T-helper 2 cell treated with Interferon-gamma antibody and Interleukin-4, amounts not matched to agents 100 ng/mL and 5 ng/mL, for 36 hours (primary cell): Measurements from ENCODE around the gene ANKDD1A. TPM values are rescaled to one million over a fixed set of nuclear protein-coding genes. Genes with fewer than 3 reads are reported as not detected.

Experiments used
- intact Hi-C: fragments of 100-400 bp; cut with micrococcal nuclease; formaldehyde crosslinking; loops from one replicate; pipeline ENCODE4 v1.15.1; 2023
- total RNA-seq: library from RNA; stranded (reverse); gene quantifications from 2 replicates; pipeline ENCODE4 v1.2.3, GENCODE V29; 2022

Gene ANKDD1A
- total RNA-seq, 1 donor from 2014 or later, result 1.7 TPM

DNA sequence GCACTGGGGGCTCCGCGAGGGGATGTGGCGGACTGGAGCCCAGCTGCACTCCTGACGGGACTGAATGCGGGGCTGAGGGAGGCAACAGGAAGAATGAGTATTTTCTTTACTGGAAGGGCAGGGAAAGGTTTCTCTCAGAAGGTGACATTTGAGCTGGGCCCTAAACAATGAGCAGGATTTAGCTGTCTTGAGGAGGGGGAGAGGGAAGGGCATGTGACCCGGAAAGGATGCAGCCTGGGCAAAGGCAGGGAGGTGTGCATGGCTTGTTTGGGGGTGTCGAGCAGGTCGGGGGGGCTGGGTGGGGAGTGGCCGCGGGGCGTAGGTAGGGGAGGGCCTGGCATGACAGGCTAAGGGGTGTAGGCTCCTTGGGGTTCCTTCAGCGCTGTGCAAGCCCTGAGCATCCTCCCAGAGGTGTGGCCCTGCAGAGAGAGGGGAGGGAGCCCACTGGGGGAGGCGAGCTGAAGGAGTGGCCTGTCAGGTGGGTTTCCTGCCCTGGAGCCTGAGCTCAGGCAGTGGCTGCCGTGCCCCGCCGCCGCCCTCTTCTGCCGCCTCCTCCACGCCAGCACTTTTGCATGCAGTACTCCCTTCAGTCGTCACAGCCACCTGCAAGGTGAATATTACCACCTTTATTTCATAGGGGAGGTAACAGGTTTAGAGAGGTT lies 17.2 kb upstream of the ANKDD1A start:
- intact Hi-C loops, result loop anchor here (1.0 to 10.0 kb wide), 11 partner anchors 11 to 730 kb away; partner anchors contain the start of genes ANKDD1A, CSNK1G1, DPP8 and PARP16

DNA sequence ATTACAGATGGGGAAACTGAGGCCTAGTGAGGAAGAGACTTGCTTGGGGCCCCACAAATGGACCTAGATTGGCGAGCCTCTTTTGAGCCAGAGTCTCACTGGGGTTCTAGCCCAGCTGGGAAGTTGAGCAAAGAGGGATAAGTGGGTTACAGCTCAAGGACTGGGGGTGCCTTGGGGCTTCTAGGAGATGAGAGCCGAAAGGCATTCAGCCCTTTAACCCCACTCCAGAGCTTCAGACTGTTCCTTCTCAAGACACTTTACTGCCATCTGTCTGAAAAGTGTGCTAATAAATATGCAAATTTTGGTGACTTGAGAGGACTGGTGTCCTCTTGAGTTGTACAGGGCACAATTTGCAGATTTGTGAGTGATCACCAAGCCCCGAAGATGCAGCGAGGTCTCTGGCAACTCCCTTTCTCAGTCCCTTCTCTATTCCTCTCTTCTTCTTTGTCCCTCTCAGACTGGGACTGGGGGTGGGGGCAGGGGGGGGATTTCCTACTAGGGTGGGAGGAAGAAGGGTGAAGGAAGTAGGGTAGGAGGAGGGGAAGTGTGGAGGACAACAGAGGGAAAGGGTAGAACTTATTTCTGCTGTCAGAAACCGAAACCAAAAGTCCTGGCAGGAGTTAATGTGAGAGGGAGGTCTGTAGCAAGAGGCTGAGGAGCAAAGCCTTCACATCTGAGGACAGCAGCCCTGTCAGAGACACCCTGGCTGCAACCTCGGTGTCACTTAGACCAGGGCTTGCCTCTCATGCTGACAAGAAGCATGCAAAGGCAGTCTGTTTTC lies 16.2 kb upstream of the ANKDD1A start:
- intact Hi-C loops, result loop anchor here (2.0 to 10.0 kb wide), 8 partner anchors 15 to 731 kb away; partner anchors contain the start of genes ANKDD1A, CSNK1G1, DPP8 and PARP16

DNA sequence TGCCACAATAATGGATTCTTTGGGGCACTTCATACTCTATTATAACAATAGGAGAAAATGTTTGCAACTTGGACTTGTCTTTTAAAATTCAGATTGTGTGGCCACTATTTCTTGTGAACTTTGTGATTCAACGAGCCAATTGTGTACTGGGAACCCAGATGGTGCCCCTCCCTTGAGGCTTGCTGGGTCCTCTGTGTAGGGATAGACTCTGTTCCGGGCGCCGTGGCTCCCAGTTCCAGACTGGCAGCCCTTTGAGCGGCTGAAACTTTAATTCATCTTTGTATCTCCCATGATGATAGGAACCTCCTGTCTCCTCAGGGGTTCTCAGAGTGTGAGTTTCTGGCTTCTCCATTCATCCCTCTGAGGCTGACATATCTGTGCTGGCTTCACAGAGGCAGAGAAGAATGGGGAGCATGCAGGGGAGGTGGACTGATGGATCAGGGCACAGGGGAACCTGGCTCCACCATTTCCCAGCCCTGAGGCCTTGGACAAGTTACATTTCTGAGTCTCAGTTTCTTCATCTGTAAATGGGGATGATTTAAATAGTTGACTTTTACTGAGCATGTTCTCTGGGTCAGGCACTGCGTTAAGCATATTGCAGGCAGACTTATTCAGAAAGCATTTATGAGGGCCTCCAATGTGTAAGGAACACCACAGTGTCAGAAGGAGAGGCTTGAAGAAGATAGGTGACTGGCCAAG lies 15.2 kb upstream of the ANKDD1A start:
- intact Hi-C loops, result loop anchor here (5.0 to 10.0 kb wide), 4 partner anchors 236 to 732 kb away; partner anchors contain the start of genes CSNK1G1, PCLAF, PDCD7 and PPIB

DNA sequence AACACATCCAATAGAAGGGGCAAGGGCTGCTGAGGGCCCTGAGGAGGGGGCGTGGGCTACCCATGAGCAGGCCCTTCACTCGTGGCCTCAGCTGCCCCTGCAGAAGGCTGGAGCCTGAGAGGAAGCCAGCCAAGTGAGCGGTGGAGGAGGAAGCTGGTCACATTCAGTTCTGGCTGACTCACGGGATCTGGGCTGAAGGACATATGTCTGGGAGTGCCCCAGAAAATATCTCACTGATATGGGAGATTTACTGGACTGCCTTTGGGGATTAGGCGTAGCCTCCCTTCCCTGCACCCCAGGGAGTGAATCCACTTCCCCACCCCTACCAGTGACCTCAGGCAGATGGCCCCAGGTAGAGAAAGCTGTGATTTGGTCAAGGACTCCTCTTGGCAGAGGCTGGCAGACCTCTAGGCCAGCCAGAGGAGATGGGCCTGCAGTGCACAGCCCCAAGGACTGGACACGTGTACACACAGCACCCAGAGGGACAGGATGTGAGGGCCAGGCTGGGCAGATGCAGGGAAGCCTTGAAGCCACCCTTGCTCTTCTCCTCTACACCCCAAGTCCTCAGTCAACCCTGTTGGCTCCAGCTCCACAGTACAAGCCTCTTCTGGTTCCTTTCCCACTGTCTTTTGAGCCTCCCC lies 14.2 kb upstream of the ANKDD1A start:
- intact Hi-C loops, result loop anchor here (5.0 to 10.0 kb wide), 4 partner anchors 235 to 733 kb away; partner anchors contain the start of genes CSNK1G1, PCLAF, PDCD7 and PPIB

DNA sequence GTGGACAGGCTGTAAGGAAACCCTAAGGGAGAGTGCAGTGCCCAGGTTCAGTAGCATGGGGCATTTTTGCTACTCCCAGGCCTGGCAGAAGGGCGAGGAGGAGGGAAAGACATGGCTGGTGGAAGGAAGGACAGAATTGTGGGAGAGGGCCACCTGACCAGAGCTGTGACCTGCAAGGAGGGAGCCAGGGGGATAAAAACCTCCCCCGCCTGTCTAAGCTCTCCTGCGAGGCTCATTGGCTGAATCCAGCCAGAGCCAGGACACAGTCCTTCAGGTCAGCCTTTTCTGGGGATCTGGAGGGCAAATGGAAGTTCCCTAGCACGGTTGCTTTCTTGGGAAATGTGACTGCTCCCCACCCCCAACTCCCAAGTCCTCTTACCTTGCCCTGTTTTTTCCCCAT lies 13.3 kb upstream of the ANKDD1A start:
- intact Hi-C loops, result loop anchor here (5.0 to 10.0 kb wide), 4 partner anchors 234 to 734 kb away; partner anchors contain the start of genes CSNK1G1, PCLAF, PDCD7 and PPIB

DNA sequence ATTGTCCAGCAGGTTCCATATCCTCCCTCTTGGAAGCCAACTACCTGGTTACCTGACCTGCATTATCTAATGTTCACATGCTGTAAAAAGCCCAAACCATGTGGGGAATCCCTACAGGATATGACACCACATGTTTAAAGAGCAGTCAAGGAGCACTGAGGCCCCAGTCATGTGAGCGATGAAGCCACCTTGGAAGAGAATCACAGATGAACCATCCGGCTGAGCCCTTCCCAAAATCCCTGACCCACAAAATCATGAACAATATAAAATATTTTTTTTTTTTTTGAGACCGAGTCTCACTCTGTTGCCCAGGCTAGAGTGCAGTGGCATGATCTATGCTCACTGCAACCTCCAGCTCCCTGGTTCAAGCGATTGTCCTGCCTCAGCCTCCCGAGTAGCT lies 10.6 kb upstream of the ANKDD1A start:
- intact Hi-C loops, result no loop called here

DNA sequence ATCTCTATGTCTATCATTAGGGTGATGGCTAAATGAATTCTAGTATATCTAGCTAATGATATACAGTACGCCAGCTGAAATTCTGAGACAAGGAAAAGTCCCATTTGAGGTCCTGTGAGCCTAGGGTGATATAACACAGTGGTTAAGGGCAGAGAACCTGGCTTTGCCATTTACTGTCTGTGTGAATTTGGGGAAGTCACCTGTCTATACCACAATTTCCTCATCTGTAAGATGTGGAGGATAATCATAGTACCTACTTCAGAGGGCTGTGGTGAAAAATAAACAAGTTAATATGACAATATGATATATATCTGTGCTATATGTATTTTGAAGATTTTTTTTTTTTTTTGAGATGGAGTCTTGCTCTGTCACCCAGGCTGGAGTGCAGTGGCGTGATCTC lies 9.8 kb upstream of the ANKDD1A start:
- intact Hi-C loops, result no loop called here

DNA sequence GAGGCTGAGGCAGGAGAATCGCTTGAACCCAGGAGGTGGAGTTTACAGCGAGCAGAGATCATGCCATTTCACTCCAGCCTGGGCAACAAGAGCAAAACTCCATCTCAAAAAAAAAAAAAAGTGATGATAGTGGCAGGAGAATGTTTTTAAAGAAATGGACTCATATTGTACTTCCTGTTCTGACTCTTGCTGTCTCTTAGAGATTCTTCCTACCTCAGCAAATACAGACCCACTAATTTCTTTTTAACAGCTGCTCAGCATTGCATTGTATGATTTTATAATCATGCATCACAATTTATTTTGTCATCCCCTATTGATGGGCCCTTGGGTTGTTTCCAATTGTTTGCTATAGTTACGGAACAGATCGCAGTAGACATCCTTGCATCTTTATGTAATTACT lies 8.8 kb upstream of the ANKDD1A start:
- intact Hi-C loops, result no loop called here

DNA sequence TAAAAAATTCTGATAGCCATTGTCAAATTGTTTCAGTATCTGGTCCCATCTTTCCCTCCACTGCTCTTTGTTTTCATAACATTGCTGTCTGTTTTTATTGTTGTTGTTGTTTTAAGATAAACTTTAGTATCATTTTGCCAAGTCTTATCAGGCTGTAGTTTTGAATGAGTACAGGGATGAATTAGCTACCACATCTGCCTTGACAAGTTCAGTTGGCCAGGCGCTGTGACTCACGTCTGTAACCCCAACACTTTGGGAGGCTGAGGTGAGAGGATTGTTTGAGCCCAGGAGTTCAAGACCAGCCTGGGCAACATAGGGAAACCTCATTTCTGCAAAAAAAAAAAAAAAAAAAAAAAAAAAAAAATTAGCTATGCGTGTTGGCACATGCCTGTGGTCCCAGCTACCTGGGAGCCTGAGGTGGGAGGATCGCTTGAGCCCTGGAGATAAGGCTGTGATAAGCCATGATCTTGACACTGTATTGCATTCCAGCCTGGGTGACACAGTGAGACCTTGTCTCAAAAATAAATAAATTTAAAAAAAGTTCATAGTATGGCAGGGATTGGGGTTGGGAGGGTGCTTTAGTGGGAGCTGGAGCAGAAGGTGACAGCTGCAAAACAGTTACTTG lies 8.3 kb upstream of the ANKDD1A start:
- intact Hi-C loops, result no loop called here

DNA sequence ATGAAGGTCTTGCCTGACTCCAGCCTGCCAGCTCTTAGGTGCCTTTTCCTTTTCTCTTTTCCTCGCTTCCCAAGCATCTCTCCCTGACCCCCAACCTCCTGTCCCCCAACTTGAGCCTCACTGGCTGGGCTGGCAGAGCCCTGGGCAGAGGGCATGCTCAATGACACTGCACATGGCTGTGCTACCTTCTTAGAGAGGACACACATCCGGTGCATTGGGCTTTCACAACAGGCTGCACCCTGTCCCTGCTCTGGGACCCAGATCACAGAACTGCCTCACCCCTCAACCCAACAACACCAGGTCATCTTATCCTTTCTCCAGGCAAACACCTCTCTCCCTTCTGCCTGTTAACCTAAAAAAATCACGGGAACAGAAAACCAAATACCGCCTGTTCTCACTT lies 7.5 kb upstream of the ANKDD1A start:
- intact Hi-C loops, result no loop called here

DNA sequence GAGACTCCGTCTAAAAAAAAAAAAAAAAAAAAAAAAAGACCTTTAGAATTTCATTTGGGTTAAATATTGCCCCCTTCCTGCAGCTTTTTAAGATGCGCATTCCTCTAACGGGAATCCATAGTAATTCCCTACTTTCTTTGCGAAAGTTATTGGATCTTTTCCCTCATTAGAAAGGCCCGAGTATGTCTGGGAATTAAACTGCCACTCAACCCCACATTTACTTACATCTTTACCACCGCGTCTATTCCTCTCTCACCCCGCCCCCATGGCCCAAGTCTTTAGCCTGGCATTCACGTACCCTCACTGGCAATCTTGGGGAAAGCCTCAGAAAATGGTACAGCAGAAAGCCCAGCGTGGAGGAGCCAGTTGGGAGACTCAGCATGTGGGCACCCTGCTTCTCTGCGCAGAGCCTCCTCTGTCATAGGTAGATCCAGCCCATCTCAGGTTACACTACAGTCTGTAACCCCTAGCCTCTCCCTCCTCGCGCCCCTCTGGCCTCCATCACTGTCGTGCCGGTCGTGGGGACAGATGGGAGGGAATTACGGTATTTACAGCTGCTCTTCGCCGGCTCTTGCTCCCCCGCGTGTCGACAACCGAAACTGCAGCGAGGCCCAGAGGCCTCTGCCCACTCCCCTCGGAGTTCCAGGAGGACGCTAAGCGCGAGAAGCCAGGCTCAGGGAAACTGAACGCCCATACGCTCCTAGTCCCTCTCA lies 6.4 kb upstream of the ANKDD1A start:
- intact Hi-C loops, result loop anchor here (1.0 kb wide), 2 partner anchors 11 to 174 kb away; no protein-coding TSS in a partner anchor

DNA sequence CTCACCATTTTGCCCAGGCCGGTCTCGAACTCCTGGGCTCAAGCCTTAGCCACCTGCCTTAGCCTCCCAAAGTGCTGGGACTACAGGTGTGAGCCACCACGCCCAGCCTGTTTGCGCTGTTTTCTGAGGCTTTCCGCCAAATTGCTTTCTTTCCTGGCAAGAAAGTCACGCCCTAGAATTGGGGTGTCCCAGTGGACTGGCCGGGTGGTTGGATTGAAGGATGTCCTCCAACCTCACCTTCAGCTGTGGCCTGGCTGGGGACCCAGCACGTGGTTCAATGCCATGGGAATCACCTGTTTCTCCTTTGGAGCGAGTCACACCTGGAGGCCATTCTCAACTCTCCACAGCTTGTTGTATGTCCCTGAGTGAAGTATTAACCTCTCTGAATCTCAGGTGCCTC lies 5.8 kb upstream of the ANKDD1A start:
- intact Hi-C loops, result loop anchor here (1.0 kb wide), 2 partner anchors 12 to 175 kb away; no protein-coding TSS in a partner anchor

DNA sequence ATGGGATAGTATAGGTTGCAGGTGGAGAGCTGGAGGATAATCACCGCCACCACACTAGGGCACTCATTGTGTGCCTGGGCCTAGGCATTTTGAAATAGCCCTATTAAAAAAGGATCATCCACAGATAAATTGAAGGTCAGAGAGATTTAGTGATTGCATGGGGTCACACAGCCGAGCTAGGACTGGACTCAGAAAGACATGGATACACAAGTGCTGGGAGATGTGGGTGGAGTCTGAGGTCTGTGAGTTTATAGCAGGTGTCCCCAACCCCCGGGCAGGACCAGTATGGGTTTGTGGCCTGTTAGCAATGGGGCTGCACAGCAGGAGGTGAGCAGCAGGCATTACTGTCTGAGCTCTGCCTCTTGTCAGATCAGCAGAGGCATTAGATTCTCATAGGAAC lies 5.3 kb upstream of the ANKDD1A start:
- intact Hi-C loops, result no loop called here

DNA sequence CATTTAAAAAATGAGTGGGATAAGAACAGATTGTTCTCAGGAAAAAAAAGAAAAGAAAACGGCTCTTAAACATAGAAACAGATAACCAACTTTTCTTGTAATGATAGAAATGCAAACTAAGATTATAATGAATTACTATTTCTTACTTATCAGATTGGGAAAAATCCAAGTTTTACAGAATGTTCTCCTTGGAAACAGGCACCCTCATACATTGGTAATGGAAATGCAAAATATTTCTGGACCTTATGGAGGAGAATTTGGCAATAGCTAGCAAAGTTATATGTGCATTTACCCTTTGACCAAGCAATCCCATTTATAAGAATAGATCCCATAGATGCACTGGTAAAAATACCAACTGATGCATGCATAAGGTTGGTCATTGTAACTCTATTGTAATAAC lies 3.7 kb upstream of the ANKDD1A start:
- intact Hi-C loops, result no loop called here

DNA sequence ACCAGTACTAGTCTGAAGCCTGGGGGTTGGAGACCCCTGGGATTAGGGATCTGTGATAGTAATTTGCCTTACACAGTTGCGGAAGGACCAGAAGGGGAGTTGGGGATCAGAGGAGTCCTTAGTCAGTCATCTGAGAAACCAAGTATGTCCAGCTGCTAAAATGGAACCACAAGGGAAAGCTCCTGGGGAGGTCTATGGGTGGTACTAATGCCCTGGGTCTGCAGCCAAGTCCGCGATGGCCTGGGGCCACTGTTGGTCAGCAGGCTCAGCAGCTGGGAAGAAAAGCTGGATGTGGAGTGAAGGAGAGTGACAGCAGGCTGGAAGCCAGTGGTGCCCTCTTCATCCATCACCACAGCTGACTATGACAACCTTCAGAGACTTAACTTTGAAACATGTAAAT lies 2.2 kb upstream of the ANKDD1A start:
- intact Hi-C loops, result no loop called here

DNA sequence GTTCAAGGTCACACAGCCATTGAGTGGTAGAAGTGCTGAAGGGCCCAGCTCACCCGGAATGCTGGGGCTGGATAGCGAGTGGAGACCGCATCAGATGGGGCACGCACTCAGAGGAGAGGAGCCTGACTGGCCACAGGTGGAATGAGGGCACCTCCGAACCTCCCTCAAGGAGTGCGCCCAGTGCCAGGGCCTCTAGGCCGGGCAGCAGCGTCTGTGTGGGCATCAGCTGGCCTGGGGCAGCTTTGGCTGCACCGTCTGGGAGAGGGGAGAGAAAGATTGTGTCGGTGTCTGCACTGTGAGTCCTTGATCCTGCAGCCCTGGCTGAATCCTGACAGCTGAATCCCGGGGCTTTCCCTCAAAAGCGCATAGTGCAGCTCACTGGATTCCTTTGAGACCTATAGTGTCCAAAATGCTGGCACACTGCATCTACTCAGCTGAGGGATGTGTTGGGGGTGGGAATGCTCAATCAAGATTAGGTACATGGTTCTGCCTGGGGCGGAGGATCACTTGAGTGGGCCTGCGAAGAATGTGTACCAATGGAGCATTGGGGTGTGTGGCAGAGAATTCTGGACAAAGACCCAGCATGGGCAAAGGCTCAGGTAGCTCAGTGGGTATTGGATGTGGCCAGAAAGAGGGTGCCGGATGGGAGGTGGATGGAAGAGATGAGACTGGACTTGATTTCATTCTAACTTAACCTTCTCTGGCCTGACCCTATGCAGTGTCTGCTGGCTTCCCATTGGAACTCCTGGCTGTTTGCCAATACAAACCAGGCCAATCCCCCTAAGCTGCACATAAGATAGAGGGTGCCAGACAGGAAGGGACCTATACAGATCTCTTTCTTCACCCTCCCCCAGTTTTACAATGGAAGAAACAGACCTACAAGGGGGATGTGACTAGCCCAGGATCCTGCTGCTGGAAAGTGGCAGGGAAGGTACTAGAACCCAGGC lies 950 bp downstream of the ANKDD1A start:
- intact Hi-C loops, result no loop called here

DNA sequence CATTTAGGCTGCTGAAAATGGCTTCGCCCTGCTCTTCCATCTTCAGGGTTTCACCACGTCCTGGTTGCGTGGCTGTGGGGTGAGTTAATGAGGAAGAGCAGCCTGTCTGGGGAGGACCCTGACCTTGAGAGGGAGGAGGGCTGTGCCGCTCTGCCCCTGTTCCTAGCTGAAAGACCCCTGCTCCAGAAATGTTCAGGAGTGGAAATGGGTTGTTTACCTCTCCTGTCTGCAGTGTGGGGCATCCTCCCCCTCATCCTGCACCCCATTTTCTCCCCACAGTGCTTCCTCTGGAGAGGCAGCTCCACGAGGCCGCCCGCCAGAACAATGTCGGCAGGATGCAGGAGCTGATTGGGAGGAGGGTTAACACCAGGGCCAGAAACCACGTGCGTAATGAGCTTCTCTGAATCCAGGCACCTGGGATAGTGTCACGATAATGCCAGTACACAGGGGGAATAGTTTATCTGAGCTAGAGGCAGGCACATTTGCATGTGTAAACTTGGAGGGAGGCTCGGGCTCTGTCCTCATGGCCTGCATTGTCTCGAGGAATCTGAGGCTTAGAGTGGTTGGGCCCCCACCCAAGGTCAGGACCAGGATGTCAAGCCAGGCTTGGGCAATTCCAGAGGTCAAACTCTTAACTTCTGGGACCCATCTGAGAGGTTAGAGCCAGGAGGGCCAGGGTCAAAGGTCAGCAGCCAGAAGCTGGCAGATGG lies 4.0 kb downstream of the ANKDD1A start:
- intact Hi-C loops, result no loop called here

DNA sequence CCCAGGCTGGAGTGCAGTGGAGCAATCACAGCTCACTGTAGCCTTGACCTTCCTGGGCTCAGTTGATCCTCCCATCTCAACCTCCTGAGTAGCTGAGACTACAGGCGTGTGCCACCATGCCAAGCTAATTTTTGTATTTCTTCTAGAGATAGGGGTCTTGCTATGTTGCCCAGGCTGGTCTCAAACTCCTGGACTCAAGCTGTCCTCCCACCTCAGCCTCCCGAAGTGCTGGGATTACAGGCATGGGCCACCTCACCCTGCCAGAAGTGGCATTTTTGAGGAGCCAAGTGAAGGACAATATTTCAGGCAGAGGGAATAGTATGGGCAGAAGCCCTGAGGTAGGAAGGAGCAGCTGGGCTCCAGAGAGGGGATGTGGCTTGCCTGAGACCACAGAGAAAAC lies 4.7 kb downstream of the ANKDD1A start:
- intact Hi-C loops, result no loop called here
